NOMO-1 treated with DMSO at 0.1 percent for 48 hours (cell line): ENCODE results near the gene ARHGAP36.

ENCODE experiments used
- DNase-seq: peaks from one replicate; lab custom pipeline; 2025; ENCODE audit not compliant: unreplicated experiment; lab: John Stamatoyannopoulos, UW

The ARHGAP36 gene

GRCh38 chrX:131068945-131069719, 11.0 kb downstream of the ARHGAP36 start:
- DNase-seq: no peak

DNA sequence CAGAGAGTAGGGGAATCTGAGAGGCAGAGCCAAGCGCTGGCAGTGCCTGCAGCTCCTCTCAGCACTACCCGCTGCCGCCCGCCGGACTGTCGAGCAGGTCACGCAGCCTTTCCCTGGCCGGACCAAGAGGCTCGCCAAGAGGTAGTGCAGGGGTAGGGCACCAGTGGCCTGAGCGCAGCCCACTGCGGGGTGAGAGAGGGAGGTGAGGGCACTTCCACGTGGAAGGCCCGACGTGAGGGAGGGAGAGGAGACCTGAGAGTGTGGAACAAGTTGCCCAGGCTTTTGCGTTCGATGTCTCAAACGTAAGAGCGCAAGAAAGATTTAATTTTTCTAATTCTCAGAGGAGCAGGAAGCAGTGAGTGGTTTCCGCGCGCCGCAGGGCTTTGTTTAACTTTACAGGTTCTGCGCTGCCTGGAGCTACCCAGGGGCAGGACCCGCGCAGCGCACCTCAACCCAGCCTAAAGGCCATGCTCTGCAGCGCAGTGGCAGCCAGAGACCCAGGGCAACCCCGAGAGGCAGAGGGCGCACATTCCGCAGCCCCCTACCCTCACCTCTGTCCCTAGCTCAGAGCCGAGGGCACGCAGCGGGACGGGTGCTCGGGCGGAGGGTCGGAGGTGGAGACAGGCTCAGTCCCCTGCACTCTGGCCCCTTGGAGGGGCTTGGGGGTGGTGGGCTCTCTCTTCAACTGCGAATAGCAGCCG, 14.9 kb downstream of the ARHGAP36 start:
- no peak for DNase-seq

GRCh38 chrX:131073607-131074006, 15.5 kb downstream of the ARHGAP36 start:
- DNase-seq: no peak

DNA sequence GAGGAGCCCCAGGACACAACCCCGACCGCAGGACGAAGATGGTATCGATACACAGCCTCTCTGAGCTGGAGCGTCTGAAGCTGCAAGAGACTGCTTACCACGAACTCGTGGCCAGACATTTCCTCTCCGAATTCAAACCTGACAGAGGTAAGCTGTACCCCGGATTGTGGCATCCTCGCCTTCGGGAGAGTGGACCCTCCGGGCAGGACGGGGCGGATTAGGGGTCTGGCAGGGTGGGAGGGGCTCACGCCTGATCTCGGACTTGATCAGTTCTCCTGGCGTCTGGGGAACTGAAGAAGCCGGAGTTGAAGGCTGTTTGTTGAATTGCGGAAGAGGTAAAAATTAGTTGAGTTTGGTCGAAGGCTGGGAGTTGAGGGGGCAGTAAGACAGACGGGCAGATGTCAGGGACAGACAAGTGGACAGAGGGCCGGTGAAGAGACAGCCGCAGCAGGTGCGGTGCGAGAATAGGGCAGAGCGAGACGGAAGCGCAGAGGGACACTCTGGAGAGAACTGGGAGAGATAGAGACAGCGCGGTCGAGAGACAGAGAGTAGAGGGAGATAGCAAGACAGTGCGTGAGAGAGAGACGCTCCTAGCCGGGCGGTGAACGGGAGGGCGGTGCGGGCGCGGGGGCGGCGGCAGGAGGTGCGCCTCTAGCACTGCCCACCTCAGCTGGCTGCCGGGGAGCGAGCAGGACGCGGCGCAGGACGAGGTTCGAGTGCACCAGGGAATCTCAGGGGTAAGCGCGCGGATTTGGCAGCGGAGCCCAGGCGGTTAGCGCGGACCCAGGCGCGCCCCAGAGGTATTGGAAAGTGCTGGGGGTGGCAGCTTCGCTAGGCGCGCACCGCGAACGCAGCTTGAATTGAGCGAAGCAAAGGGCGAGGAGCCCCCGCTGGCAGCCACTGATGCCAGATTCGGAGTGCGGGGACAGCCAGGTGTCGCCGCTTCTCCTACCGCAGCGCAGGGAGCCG, 23.9 kb downstream of the ARHGAP36 start:
- DNase-seq: no peak

DNA sequence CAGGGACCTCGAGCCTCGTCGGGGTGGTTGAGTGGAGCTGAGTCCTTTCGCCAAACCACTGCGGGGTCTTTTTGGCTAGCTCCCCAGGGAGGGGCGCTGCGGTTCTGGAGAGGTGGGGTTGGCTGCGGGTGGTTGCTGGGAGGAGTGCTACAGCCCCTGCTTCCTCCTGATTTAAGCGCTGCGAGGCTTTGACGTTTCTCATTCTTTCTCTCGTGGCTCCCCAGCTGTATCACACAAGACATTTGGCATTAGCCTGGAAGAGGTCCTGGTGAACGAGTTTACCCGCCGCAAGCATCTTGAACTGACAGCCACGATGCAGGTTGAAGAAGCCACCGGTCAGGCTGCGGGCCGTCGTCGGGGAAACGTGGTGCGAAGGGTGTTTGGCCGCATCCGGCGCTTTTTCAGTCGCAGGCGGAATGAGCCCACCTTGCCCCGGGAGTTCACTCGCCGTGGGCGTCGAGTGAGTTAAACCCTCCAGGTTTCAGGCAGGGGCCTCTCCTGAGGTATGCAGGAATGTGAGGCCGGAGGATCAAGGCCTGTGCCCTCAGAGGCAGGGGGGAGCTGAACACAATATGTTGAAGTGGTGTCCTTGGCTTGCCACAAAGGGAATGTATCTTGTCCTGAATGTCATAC, 25.5 kb downstream of the ARHGAP36 start:
- DNase-seq: no peak

GRCh38 chrX:131084145-131084544, 26.0 kb downstream of the ARHGAP36 start:
- DNase-seq: no peak

- DNase-seq: no peak
These were observed 78.6 kb downstream of the ARHGAP36 start for GRCh38 chrX:131136776-131137175.

GRCh38 chrX:131139072-131139471, 80.9 kb downstream of the ARHGAP36 start:
- DNase-seq: no peak
